H1 (cell line): ENCODE measurements around the gene COX14. TPM values are rescaled to one million over a fixed set of nuclear protein-coding genes. Genes with fewer than 3 reads are reported as not detected.
A peak's percentile ranks its signal among the peaks of the same experiment; 100 is the strongest.

Source experiments
- CTCF ChIA-PET: fragments of 300-600 bp; sonication (Branson Sonifier 250); formaldehyde crosslinking; loops from one replicate; lab custom pipeline; 2021; ENCODE audit not compliant: partially characterized antibody; lab: Charles Lee
- POLR2A ChIA-PET: fragments of 300-600 bp; sonication (Branson Sonifier 250); formaldehyde crosslinking; loops from one replicate; lab custom pipeline; 2021; ENCODE audit warnings: inconsistent platforms; ENCODE audit not compliant: partially characterized antibody; lab: Charles Lee
- DNase-seq, 2 experiments: peaks; one replicate each; pipeline versions ENCODE4 v3.0.0 to v3.0.0-alpha.2; 2010 to 2022; ENCODE audit warnings: low spot score in 2 of 2, low read depth in 1 of 2, mixed read lengths in 1 of 2
- FAIRE-seq: peaks from 2 replicates; lab custom pipeline; 2011; peaks lifted over from hg19 to GRCh38; lab: Jason Lieb, UNC
- H2AFZ ChIP-seq: 2 replicates; pipeline ENCODE4 v1.8.1; 2012; ENCODE audit warnings: low read length, inconsistent platforms
- H2AK5ac ChIP-seq: 2 replicates; pipeline ENCODE4 v1.6.1; 2013; ENCODE audit warnings: low read depth, low read length
- H2BK120ac ChIP-seq: replicated peaks from 2 replicates; pipeline ENCODE3; 2013; ENCODE audit warnings: low read depth, low read length, inconsistent platforms
- H2BK12ac ChIP-seq: 2 replicates; pipeline ENCODE4 v1.6.1; 2013; ENCODE audit warnings: low read depth, low read length
- H2BK15ac ChIP-seq: 2 replicates; pipeline ENCODE4 v1.6.1; 2013; ENCODE audit warnings: low read length
- H2BK20ac ChIP-seq: 2 replicates; pipeline ENCODE4 v1.6.1; 2013; ENCODE audit warnings: low read length
- H2BK5ac ChIP-seq: 2 replicates; pipeline ENCODE4 v1.6.1; 2013; ENCODE audit warnings: low read depth, low read length
- H3K14ac ChIP-seq: 2 replicates; pipeline ENCODE4 v1.6.1; 2013; ENCODE audit warnings: inconsistent platforms; ENCODE audit not compliant: insufficient read length
- H3K18ac ChIP-seq: 2 replicates; pipeline ENCODE4 v1.6.1; 2013; ENCODE audit warnings: low read length; ENCODE audit errors: extremely low read depth
- H3K23ac ChIP-seq: 2 replicates; pipeline ENCODE4 v1.6.1; 2013; ENCODE audit warnings: inconsistent platforms; ENCODE audit not compliant: insufficient read length
- H3K23me2 ChIP-seq: 2 replicates; pipeline ENCODE4 v1.6.1; 2013; ENCODE audit warnings: low read depth, low read length
- H3K27ac ChIP-seq: 2 replicates; pipeline ENCODE4 v1.6.1; 2011; ENCODE audit warnings: low read depth, low read length, inconsistent platforms
- H3K27me3 ChIP-seq, 4 experiments: replicated peaks in 1 of 4; 1 replicate in 1 of 4; 2 replicates in 3 of 4; pipeline versions ENCODE4 v1.6.1 to v1.8.1; 2011 to 2013; ENCODE audit warnings: low read length in 3 of 4, mild to moderate bottlenecking in 3 of 4, inconsistent platforms in 2 of 4, mixed read lengths in 2 of 4, moderate library complexity in 1 of 4; ENCODE audit not compliant: control insufficient read depth in 3 of 4, insufficient read depth in 3 of 4; ENCODE audit errors: extremely low read depth in 1 of 4
- H3K36me3 ChIP-seq, 4 experiments: 2 replicates each; pipeline versions ENCODE4 v1.6.1 to v1.8.1; 2011 to 2013; ENCODE audit warnings: mild to moderate bottlenecking in 4 of 4, low read length in 3 of 4, moderate library complexity in 2 of 4, control low read depth in 1 of 4, inconsistent platforms in 1 of 4; ENCODE audit not compliant: insufficient read depth in 4 of 4, control insufficient read depth in 2 of 4
- H3K4ac ChIP-seq: replicated peaks from 2 replicates; pipeline ENCODE3; 2013; ENCODE audit warnings: low read length, low read depth, mixed read lengths, inconsistent platforms; ENCODE audit not compliant: insufficient read length
- H3K4me1 ChIP-seq, 4 experiments: replicated peaks in 1 of 4; 1 replicate in 1 of 4; 2 replicates in 3 of 4; pipeline versions ENCODE4 v1.6.1 to v1.8.1; 2011 to 2013; ENCODE audit warnings: low read length in 3 of 4, inconsistent platforms in 2 of 4, mixed read lengths in 1 of 4; ENCODE audit not compliant: insufficient read depth in 4 of 4, control insufficient read depth in 3 of 4
- H3K4me2 ChIP-seq, 2 experiments: 2 replicates each; pipeline versions ENCODE4 v1.6.1 to v1.8.1; 2011 to 2013; ENCODE audit warnings: low read depth in 2 of 2, low read length in 2 of 2, control low read depth in 1 of 2, inconsistent platforms in 1 of 2, mild to moderate bottlenecking in 1 of 2; ENCODE audit not compliant: insufficient read depth in 1 of 2
- H3K4me3 ChIP-seq, 4 experiments: fragments of 200-600, 300-600 bp in 1 of 4; sonication (generic), shearing (Covaris generic), sonication (Bioruptor Twin) in 1 of 4; 2 replicates each; pipeline versions ENCODE4 v1.5.1 to v1.8.1; 2011 to 2016; ENCODE audit warnings: low read length in 4 of 4, low read depth in 3 of 4, control low read depth in 2 of 4, inconsistent platforms in 2 of 4, mild to moderate bottlenecking in 2 of 4, mixed read lengths in 1 of 4, moderate library complexity in 1 of 4; ENCODE audit not compliant: insufficient read depth in 2 of 4; ENCODE audit errors: extremely low read depth in 1 of 4
- H3K56ac ChIP-seq: replicated peaks from 2 replicates; pipeline ENCODE3; 2013; ENCODE audit warnings: low read depth, mild to moderate bottlenecking, mixed read lengths, low read length, inconsistent platforms; ENCODE audit not compliant: insufficient read length
- H3K79me1 ChIP-seq: 2 replicates; pipeline ENCODE4 v1.6.1; 2013; ENCODE audit warnings: low read depth, low read length, control low read depth
- H3K79me2 ChIP-seq, 2 experiments: 2 replicates each; pipeline versions ENCODE4 v1.6.1 to v1.8.1; 2012 to 2013; ENCODE audit warnings: low read length in 2 of 2, mild to moderate bottlenecking in 2 of 2, inconsistent platforms in 1 of 2; ENCODE audit not compliant: insufficient read depth in 2 of 2, control insufficient read depth in 1 of 2
- H3K9ac ChIP-seq, 4 experiments: replicated peaks in 1 of 4; 1 replicate in 1 of 4; 2 replicates in 3 of 4; pipeline versions ENCODE4 v1.6.1 to v1.8.1; 2011 to 2013; ENCODE audit warnings: low read depth in 3 of 4, low read length in 3 of 4, control low read depth in 2 of 4, mild to moderate bottlenecking in 2 of 4, moderate library complexity in 2 of 4, inconsistent platforms in 1 of 4; ENCODE audit errors: extremely low read depth in 1 of 4
- H3K9me3 ChIP-seq, 2 experiments: 2 replicates each; pipeline versions ENCODE4 v1.6.1 to v1.8.1; 2012 to 2013; ENCODE audit warnings: mild to moderate bottlenecking in 2 of 2, moderate library complexity in 2 of 2, control low read depth in 1 of 2, inconsistent platforms in 1 of 2, low read depth in 1 of 2, low read length in 1 of 2, mixed read lengths in 1 of 2; ENCODE audit not compliant: insufficient read depth in 2 of 2
- H4K20me1 ChIP-seq, 2 experiments: replicated peaks in 1 of 2; 2 replicates each; pipeline versions ENCODE3 to v1.8.1; 2011 to 2013; ENCODE audit warnings: inconsistent platforms in 2 of 2, low read length in 2 of 2, mild to moderate bottlenecking in 1 of 2; ENCODE audit not compliant: insufficient read depth in 2 of 2, control insufficient read depth in 1 of 2
- H4K5ac ChIP-seq: 2 replicates; pipeline ENCODE4 v1.6.1; 2013; ENCODE audit warnings: low read length, low read depth, mixed read lengths, inconsistent platforms; ENCODE audit not compliant: insufficient read length
- H4K8ac ChIP-seq: 2 replicates; pipeline ENCODE4 v1.8.0; 2013; ENCODE audit warnings: mild to moderate bottlenecking, moderate library complexity, low read length, inconsistent platforms; ENCODE audit not compliant: insufficient read depth; ENCODE audit errors: extremely low read depth
- H4K91ac ChIP-seq: replicated peaks from 2 replicates; pipeline ENCODE3; 2013; ENCODE audit warnings: low read length, mixed read lengths, inconsistent platforms; ENCODE audit not compliant: insufficient read length
- ATF2 ChIP-seq: IDR thresholded peaks from 2 replicates; pipeline ENCODE4 v1.6.1; 2012; ENCODE audit warnings: low read length, inconsistent platforms
- ATF3 ChIP-seq: IDR thresholded peaks from 2 replicates; pipeline ENCODE4 v1.6.1; 2011; ENCODE audit warnings: low read depth, mild to moderate bottlenecking, low read length; ENCODE audit not compliant: insufficient read depth
- BCL11A ChIP-seq, 2 experiments: IDR thresholded peaks; one replicate each; pipeline ENCODE4 v1.6.1; 2011; ENCODE audit warnings: low read depth in 2 of 2, low read length in 2 of 2, mild to moderate bottlenecking in 2 of 2
- CBX8 ChIP-seq: fragments of 300-800, 300-1000 bp; sonication (generic); IDR thresholded peaks from 2 replicates; pipeline ENCODE4 v1.7.1; 2016; ENCODE audit warnings: low read depth, low read length, borderline replicate concordance
- EGR1 ChIP-seq: IDR thresholded peaks from 2 replicates; pipeline ENCODE4 v1.6.1; 2011; ENCODE audit warnings: low read depth, low read length, borderline replicate concordance
- KDM1A ChIP-seq: fragments of 200-600, 300-600 bp; sonication (generic); IDR thresholded peaks from 2 replicates; pipeline ENCODE4 v1.7.1; 2016; ENCODE audit warnings: mild to moderate bottlenecking, low read length, borderline replicate concordance
- MAFK ChIP-seq: IDR thresholded peaks from 2 replicates; pipeline ENCODE4 v1.6.1; 2012; ENCODE audit warnings: low read depth, mild to moderate bottlenecking, improper control_type of control experiment, low read length
- NRF1 ChIP-seq: IDR thresholded peaks from 2 replicates; pipeline ENCODE4 v1.6.1; 2011; ENCODE audit warnings: mild to moderate bottlenecking, low read depth, low read length, improper control_type of control experiment
- PHF8 ChIP-seq: fragments of 200-600 bp; sonication (generic); conservative IDR thresholded peaks from 2 replicates; pipeline ENCODE4 v1.7.1; 2012; ENCODE audit warnings: low read depth, mild to moderate bottlenecking, inconsistent platforms, low read length, moderate library complexity
- SIX5 ChIP-seq: IDR thresholded peaks from 2 replicates; pipeline ENCODE4 v1.6.1; 2011; ENCODE audit warnings: mild to moderate bottlenecking, low read depth, low read length
- ZNF274 ChIP-seq: IDR thresholded peaks from 2 replicates; pipeline ENCODE4 v1.7.0; 2012; ENCODE audit warnings: low read length, borderline replicate concordance; ENCODE audit errors: extremely low read depth
- WGBS, 2 experiments: shearing (Covaris generic) in 1 of 2; methylation state at CpG; one replicate each; pipeline versions ENCODE4 v1.1.6 to v1.1.7; 2013 to 2015; ENCODE audit warnings: low lambda C conversion rate in 2 of 2, mixed read lengths in 2 of 2, inconsistent platforms in 1 of 2, low coverage in 1 of 2, missing lambda C conversion rate in 1 of 2; ENCODE audit not compliant: insufficient replicate concordance in 2 of 2, insufficient coverage in 1 of 2, insufficient read length in 1 of 2; ENCODE audit errors: extremely low coverage in 1 of 2, missing lambda C conversion rate in 1 of 2; 5-methylcytosine and 5-hydroxymethylcytosine counted together
- polyA plus RNA-seq, 7 experiments: library from polyadenylated mRNA; depleted of rRNA in 3 of 7; stranded (reverse) in 5 of 7; unstranded in 2 of 7; fragments of >200 nt in 5 of 7; fragments of 200-250 nt in 2 of 7; gene quantifications; 1 replicate in 5 of 7; 2 replicates in 1 of 7; 4 replicates in 1 of 7; pipeline versions ENCODE4 v1.2.1 to v1.2.3, GENCODE V29; 2011 to 2013; ENCODE audit warnings: missing spikeins in 2 of 7, mixed read lengths in 2 of 7
- total RNA-seq: library from RNA; stranded (reverse); fragmentation: NEBNext Ultra II Directional; extraction: Animal tissue kit (Norgen Biotek cat#: 25700); gene quantifications from 2 replicates; pipeline ENCODE4 v1.2.1, GENCODE V29; 2021

Gene COX14
- total and polyA plus RNA-seq, 2 of the 8 experiments (the other 6 are each of a cell fraction or from before 2014, with no cell fraction given) = 40.1 to 102 TPM

- Histone ChIP-seq H2AK5ac (no peak overlapping the region), H3K56ac (no peak overlapping the region), H3K23me2 (no peaks in the 10 kb centered on the region; the same call in 1 of the 2 replicates), H3K4me2 (0 out of 4 replicates have a peak overlapping the region, but pooled peaks of 1 of the 2 experiments have one; percentile 10), H3K79me2 (no peaks in the 10 kb centered on the region), H3K18ac (no peak overlapping the region), H3K14ac (no peak overlapping the region), H3K4ac (no peak overlapping the region), H3K36me3 (no peaks in the 10 kb centered on the region), H2BK15ac (no peak overlapping the region), H2BK120ac (no peak overlapping the region), H3K4me1 (peaks cover 0 to 5% (median 0%) of the 10 kb centered on the region in 4 experiments; a peak in 2 of 7 replicates), H2BK20ac (no peak overlapping the region), H3K4me3 (no peak overlapping the region), H2BK5ac (no peak overlapping the region), H4K5ac (no peak overlapping the region), H3K23ac (no peak overlapping the region), H3K9me3 (no peaks in the 10 kb centered on the region), H4K20me1 (no peaks in the 10 kb centered on the region), H4K91ac (no peak overlapping the region), H2BK12ac (no peak overlapping the region; the same call in 1 of the 2 replicates), H4K8ac (no peak overlapping the region), H3K27me3 (peaks cover 0 to 7% (median 1%) of the 10 kb centered on the region in 4 experiments; a peak in 4 of 7 replicates), H3K27ac (no peak overlapping the region), H3K79me1 (no peaks in the 10 kb centered on the region), H2AFZ (no peak overlapping the region), H3K9ac (no peak overlapping the region; a peak in 1 of 7 replicates)
- POLR2A ChIA-PET = interaction anchor here (0.6 to 2.3 kb wide), 6 partner anchors 8 to 329 kb away, joined by 3 to 8 read pairs (median 5); partner anchors contain the start of gene SMARCD1
- FAIRE-seq (no peak), DNase-seq (no peak)
- 77% methylated on average over 5 of the region's 5 CpGs; no CpG with 5 or more reads in 1 of the 2 experiments for WGBS, 2 experiments
- CTCF ChIA-PET = interaction anchor here (0.5 to 22.8 kb wide), 13 partner anchors 5 to 300 kb away, joined by 3 to 420 read pairs (median 5); partner anchors contain the start of genes AQP6 and ASIC1
- no peak for TF ChIP-seq MAFK
- TF ChIP-seq ATF2 = peak; percentile 76; the same call in 1 of the 2 replicates
- no peak for TF ChIP-seq PHF8
- no peak for TF ChIP-seq CBX8
- no peak for TF ChIP-seq KDM1A
- no peak for TF ChIP-seq BCL11A (IDR thresholded peaks at IDR 0.05; ENCODE audit: low read depth in 2 of 2, low read length in 2 of 2)
- no peak for TF ChIP-seq NRF1
- TF ChIP-seq ATF3 = peak; percentile 82
- TF ChIP-seq EGR1 = no peak
- no peak for TF ChIP-seq SIX5
- no peak for TF ChIP-seq ZNF274
Measured at GRCh38 chr12:50066402-50066801, 45.6 kb upstream of the COX14 start.
